GM18858 (cell line): ENCODE results near the gene TYSND1.
"Not testable (repeated sequence)": the region's sequence is repeated elsewhere in the genome, so short reads cannot be mapped to it uniquely, and the experiment has no call there.

ENCODE experiments used
- ATAC-seq: cut with Tn5 transposase; IDR thresholded peaks from one replicate; pipeline ENCODE4 v1.9.1; 2021; ENCODE audit not compliant: unreplicated experiment

The TYSND1 gene

DNA sequence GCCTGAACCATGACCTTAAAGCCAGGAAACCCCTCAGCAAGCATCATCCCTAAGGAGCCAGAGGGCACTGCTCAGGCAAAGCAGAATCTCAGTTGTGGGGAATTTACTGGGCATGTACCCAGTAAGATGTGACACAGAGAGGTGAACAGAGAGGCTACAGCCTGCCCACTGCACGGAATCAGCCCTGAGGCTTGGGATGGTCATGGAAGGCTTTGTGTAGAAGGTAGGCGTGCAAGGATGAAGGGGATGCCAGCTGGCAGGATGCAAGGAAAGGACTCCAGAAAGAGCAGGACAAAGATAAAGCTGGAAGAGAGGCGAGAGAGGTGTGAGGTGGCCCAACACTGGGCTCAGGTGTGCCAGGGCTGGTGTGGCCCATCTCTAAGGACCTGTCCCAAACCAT is 11.5 kb downstream of the TYSND1 start:
- ATAC-seq = no peak

DNA sequence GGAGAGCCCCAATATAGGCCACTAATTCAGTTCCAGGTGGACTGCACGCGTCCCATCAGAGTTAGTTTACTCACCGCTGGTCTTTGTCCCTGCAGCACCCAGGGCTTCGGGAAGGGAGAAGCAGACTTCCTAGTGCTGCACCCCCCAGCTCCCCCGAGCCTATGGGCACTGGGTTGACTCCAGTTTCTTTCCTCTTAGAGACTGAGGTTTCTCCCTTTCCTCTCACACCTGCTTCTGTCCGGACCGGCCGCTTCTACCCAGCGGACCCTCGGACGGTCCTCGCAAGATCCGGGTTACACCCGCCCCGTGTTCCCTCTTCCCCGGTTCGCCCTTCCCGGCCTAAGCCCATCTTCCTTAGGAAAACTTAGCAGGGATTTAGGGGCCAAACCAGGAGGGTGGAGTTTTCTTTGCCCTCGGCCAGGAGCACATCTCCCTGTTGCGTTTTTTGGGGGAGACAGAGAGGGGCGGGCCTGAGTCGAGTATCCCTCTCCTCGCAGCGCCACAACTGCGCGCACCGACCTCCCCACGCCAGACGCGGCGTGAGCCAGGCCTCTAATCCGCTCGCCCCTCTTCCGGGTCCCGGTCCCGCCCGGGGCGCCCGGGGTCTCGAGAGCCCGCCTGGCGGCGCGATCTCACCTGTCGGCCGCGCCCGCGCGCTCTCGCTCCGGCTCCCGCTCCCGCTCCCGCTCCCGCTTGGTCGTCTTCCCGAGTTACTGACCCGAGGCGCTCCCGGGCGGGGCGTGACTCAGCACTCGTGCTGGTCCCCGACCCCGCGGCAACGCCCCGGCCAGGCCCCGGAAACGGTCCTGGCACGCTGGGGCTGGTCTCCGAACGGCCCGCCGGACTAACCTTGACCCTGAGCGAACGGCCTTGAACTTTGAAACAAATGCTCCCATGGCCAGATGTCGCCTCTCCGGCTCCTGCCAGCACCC is 14.1 kb downstream of the TYSND1 start, which contains the start of gene AIFM2:
Gene AIFM2, minus strand, starts transcription at position 728 of the 932 bp plus-strand sequence. CDS start 8,741 bp downstream, outside the sequence.
- peak; percentile 66 for ATAC-seq

DNA sequence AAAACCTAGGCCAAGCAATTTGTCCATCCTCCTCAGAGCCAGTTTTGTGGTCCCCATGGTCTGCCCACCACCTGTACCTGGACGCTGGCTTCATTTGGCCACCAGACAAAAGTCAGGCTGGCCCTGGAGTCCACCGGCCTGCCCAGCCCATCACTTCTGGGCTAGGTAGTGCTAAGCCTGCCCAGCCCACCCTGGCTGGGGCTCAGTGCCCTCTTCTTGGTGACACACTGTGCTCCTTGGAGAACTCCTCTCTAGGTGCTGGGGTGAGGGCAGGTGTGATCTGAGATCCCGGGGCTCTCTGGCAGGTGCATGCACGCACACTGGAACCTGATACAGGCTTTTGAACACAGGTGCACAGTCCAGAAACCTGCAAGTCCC is 15.0 kb downstream of the TYSND1 start:
- no peak for ATAC-seq

DNA sequence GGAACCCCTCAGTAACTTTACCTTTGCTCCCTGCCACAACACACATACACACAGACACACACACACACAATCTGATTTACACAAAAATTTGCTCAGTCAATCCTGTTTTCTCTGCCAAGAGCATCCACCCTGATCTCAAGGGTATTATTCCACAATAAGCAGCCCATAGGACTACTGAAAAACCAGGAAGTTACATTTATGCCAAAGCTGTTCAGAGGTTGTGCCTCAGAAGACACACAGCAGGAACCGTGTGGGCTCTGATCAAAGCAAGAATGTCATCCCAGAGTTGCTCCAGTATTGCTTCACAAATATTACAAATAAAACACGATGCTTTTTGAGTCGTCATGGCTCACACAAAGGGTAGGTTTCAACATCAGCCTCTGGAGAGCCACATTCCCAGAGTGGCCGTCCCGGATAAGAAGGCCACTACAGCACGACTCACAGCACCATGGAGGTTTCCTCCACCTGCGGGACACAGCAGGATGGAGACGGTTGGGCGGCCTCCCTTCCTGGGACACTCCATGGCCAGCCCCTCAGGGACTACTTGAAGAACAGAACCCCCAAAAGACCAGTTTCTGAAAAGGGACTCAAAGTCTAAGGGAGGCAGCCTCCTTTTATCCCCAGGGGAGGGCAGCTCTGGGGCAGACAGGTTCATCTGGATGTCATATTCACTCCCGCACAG is 15.5 kb downstream of the TYSND1 start:
- ATAC-seq = no peak

DNA sequence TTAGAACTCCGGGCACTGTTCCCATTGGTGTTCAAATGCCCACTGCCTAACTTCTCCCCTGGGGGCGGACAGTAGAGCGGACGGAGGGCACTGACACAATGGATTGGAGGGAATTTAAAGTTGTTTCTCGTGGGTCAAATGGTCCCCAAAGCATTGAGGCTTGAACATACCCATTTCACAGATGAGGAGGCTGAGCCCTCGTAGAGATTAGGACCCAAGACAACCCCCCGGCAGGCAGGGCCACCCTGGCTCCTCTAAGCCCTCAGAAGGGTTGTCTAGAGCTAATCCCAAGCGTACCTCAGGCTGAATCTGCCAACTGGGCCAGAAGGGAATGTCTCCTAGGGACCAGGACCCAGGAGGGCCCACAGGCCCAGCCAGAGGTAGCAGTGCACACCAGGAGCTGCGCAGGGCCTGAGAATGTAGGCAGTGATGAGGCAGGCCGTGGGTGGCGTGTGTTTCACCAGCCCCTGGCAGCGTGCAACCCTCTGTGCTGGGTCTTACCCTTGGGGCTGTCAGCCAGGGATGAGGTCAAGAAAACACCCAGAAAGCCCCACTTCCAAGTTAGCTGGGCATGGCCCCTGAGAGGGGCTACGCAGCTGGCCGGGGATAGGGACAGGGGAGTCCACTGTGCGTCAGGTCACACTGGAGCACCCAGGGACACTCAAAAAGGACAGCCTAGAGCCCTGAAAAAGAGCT is 19.7 kb downstream of the TYSND1 start:
- no peak for ATAC-seq

DNA sequence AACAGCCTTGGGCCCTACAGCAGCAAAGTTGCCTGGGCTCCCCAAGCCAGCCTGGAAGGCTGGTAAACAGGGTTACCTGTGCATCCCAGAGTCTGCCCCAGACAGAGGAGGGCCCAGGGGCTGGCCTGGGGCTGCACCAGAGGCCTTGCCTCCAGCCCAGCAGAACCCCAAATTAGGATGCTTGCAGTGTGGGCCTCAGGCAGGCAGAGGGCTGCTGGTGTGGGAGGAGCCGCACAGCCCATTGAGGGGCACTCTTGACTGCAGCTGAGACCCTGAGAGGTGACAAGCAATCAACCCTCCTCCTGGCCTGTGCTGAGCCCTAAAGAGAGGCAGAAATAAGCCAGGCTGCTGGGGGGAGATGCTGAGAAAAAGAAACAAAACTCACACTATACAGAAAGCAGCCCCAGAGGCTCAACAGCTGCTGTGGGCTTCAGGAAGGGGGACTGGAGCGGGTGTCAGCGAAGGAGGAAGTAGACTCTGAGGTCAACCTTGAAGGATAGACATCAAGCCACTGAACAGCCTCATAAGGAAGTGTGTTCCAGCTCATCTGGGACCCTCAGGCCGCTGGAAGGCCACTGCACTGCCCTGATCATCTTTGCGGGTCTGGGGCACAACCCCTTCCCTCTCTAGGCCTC is 20.5 kb downstream of the TYSND1 start:
- ATAC-seq = no peak

DNA sequence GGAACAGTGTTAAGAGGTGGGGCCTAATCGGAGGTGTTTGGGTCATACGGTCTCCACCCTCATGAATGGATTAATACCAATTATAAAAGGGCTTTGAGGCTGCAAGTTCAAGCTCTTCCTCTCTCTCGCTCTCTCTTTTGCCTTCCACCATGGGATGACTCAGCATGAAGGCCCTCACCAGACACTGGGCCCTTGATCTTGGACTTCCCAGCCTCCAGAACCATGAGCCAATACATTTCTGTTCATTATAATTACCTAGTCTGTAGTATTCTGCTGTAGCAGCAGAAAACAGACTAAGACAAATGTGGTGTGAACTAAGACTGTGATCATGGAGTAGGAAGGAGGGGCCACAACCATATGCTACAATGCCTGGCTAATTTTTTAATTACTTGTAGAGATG is 21.6 kb downstream of the TYSND1 start:
- ATAC-seq = no peak

DNA sequence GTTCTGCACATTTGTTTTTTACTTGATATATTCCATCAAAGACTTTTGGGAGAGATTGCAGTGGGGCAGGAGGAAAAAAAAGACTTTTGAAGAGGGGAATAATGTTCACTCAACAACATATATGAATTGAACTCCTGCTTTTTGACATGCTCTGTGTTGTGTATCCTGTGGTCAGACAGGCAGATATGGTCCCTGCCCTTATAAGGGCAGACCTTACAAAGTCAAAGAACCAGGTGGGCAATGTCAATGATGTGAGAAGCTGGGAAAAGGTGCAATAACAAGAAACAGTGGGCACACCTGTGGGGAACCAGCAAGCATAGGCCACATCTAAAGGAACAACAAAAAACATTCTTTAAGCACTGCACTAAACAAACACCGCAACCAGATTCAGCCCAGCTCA is 22.1 kb downstream of the TYSND1 start:
- no peak for ATAC-seq

DNA sequence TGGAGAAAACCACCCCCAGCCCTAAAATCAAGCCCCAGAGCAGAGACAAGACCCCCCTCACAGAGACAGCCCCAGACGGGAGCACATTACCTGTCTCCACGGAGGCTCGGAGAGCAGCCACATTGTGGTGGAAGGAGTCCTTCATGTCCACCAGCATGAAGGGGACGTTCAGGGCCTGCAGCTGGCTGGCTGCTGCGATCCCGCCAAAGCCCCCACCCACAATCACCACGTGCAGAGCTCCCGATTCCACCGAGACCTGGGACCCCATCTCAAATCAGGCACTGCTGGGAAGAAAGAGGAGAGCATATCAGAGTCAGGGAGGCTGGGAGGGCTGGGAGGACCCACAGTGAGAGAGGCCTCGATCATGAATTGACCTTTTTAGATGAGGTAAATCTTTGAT is 22.7 kb downstream of the TYSND1 start:
- ATAC-seq = no peak

DNA sequence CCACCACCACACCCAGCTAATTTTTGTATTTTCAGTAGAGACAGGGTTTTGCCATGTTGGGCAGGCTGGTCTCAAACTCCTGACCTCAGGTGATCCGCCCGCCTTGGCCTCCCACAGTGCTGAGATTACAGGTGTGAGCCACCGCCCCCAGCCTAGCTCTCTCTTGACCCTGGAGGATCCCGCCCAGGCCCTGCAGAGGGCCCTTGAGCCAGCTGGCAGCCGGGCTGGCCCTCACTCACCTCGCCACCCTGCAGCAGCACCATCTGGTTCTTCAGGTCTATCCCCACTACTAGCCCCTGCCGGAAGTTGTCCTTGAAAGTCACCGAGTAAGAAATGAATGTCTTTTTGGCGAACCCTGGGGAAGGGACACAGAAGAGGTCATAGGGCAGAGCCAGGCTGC is 23.3 kb downstream of the TYSND1 start:
- ATAC-seq = not testable (repeated sequence)

DNA sequence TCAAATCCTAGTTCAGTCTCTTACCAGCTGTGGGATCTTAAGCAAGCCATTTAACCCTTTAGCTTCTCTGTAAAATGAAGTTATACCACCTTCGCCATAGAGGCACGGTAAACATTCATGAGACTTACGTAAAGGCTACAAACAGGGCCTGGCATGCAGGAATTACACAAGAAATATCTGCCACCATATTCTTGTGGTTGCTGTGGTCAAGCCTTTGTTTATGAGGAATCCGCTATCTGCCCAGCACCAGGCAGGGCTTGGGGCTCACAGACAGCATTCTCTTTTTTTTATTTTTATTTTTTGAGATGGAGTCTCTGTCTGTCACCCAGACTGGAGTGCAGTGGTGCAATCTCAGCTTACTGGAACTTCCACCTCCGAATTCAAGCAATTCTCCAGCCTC is 23.8 kb downstream of the TYSND1 start:
- no peak for ATAC-seq

DNA sequence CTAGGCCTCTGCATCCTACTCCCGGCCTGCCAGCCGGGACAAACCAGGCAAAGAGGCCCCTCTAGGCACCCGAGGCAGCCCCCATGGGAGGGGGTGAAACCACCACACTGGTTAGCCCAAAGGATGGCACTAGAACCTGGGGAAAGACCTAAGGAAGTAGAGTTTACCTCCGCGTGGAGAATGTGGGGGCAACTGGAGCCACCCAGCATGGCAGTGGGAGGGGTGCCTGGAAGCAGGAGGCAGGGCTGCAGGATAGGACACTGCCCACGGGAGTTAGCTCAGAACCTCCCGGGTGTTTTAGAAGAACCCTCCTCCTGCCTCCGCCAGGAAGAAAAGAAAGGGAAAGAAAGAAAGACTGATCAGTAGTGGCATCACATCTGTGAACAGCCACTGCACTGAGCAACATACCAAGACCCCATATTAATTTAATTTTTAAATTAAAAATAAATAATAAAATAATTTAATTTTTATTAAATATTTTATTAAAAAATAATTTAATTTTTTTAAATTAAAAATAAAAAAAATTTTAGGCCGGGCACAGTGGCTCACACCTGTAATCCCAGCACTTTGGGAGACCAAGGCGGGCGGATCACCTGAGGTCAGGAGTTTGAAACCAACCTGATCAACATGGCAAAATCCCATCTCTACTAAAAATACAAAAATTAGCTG is 25.1 kb downstream of the TYSND1 start:
- no peak for ATAC-seq

DNA sequence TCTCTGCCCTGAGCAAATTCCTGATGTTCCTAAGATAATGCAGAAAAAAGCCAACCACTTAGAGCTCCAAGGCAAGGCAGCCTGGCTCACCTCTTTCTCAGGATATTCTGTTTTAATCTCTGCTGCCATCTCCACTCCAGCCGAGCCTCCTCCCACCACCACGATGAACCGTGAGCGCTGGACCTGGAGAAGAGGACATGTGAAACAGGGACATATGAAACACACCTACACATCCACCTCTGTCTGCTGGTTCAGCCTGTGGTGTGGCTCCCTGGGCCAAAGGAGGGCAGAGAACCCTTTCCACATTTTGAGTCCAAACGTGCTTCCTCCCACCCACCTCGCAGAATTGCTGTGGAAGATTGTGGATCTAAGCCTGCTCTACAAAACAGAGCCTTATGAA is 26.1 kb downstream of the TYSND1 start:
- no peak for ATAC-seq

DNA sequence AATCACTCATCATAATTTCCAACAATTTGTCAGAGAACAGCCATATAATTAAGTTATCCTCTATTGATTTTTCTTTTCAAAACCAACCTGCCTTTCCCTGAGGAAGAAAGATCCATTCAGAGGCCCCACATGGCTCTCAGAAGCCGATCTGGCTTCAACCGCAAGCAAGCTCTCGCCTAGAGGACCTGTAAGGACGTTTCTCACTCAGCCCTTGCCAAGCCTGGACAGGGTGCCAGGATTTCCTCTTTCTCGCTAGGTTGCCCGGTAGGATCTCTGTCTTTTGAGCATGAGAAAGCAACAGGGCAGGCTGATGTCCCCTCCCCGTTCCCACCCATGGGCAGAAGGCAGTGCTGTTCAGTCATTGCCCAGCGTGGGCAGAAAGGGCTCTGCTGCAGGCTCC is 26.9 kb downstream of the TYSND1 start:
- no peak for ATAC-seq

DNA sequence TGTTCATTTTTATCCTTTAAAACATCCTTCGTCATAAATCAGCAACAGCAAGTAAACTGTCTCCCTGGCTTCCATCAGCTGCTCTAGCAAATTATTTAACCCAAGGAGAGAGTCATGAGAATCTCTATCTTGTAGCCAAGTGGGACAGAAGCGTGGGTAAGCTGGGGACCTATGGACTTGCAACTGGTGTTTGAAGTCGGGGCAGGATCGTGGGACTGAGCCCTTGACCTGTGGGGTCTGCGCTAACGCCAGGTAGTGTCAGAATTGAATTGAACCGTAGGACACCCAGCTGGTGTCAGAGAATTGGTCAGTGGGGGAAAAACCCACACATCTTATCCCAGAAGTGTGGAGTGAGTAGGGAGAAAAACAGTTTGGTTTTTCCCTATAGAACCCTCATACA is 27.3 kb downstream of the TYSND1 start:
- ATAC-seq = no peak

DNA sequence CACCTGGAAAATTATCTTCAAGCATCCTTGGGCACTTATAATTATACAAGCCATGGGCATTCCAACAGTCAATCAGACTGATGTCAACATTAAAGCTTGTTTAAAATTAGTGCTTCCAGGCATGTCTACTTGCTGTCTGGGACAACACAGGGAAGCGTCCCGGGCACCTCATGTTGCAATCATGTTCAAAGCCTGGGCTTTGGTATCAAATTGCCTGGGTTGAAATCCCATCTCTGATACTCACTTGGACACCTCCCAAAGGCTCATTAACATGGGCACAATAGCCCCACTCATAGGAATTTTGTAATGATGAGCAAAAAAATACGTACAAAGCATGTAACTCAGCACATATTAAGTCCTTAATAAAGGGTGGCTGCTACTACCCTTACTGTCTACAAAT is 28.3 kb downstream of the TYSND1 start:
- no peak for ATAC-seq

DNA sequence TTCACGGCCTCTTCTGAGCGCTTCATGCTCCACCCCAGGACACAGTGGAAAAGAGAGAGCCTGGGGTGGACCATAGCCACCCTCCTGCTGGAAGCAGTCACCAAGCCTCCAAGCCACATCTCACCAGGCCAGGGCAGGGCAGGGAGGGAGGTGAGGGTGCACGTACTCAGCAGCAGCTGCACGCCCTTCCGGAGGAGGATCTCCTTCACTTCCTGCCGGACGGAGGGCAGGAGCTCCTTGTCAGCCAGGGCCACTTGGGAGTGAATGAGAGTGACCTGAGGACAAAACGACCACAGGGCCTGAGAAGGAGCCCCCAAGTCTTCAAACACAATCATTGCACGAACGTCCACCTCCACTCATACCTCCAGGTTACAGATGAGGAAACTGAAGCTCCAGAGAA is 28.9 kb downstream of the TYSND1 start:
- no peak for ATAC-seq

DNA sequence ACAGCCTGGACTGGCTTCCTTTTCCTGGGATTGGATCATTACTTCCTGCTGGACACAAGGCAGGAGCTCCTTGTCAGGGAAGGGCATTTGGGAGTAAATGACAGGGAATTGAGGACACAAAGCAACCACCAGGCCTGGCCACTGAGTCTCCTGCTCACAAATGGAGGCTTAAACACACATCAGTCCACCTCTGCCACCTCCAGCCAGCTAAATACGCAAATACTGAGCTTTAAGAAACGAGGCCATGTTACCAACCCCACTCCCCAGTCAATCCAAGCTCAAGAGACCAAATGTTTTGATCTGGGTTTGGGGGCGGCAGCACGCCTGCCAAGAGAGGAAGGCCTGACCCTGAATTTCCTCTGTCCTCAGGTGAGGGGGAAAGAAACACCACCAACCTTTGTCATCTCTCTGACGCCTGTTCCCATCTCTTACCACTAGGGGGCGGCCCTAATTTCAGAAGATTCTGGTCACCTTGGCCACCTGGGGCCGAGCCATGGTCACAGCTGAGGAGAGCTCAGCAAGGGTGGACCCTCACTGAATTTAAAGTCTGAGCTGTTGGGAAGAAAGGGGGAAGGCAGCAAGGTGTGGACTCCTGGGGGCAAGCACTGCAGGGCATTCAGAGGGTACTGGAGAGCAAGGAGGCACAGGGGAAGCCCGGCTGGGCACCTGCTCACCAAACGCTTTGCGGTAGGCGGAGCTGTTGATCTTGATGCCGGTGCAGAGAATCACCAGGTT is 30.4 kb downstream of the TYSND1 start:
- ATAC-seq = no peak

DNA sequence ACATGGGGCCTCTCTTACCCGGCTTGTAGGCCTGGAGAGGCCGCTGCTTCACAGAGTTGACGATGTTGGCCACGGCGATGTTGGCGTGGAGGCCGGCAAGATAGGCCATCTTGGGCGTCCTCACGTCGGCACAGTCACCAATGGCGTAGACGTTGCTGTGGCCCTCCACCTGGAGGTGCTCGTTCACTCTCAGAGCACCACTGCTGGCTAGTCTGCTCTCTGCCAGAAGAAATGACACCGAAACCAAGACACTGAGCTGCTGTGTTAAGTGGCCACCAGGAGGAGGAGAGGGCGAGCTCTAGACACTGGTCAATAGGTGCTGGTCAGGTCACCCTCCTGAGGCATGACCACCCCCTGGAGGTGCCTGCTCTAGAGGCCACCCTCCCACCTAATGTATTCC is 31.6 kb downstream of the TYSND1 start:
- no peak for ATAC-seq

DNA sequence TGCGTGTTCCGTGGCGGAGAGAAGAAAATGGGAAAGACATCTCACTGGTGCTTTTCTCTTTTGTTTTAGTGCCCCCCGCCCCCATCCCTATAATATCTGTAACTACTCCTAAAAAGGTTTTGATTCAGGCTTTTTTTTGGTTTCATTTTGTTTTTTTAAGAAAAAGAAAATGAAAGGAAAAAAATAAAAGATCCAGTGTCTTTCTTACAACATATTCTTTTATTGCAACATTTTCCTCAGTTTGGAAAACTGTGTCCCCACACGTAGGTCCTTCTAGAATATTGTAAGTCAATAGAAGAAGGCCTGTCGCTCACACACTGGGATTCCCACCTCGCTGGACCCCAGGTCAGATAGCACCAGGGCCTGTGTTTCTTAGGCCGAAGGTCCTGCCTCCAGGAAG is 34.4 kb downstream of the TYSND1 start:
- ATAC-seq = no peak
